ENCODE results near the gene SSMEM1.

The SSMEM1 gene

DNA sequence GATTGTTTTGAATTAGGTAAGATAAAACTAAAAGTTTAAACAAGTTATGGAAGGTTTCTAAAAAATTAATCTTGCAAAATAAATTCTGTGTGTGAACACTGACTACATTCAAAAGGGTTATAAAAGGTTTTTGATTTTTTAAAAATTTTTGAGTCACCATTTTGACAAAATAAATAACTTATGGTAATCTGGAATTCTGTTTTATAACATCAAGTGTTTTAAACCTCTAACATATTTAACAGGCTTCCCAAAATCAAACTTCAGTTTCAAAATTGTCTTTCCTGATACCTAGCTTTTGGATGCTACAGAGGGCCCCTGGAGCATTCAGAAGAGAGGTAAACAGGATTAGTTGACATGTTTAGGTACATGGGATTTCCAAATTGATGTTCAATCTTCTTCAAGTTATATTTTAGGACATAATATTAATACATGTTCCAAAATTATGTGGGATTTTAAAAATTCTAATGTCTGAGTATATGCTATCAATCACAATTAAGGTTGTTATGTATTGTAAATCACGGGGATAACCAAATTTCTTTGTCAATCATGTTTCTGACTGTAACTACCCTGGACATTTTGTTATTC is 50.9 kb downstream of the SSMEM1 start:
- Histone ChIP-seq H3K36me3 (no peaks in the 10 kb centered on the region), H3K4me1 (ENCODE audit: control insufficient read depth in 1 of 2, insufficient read depth in 1 of 2, low read depth in 1 of 2, low read length in 1 of 2) (no peaks in the 10 kb centered on the region), H3K4me3 (ENCODE audit: low read depth in 1 of 2, low read length in 1 of 2) (no peak overlapping the region), H3K27me3 (no peaks in the 10 kb centered on the region), H3K9me3 (peaks cover 28% of the 10 kb centered on the region), H3K27ac (no peak overlapping the region)
- TF ChIP-seq, protein P1, sequence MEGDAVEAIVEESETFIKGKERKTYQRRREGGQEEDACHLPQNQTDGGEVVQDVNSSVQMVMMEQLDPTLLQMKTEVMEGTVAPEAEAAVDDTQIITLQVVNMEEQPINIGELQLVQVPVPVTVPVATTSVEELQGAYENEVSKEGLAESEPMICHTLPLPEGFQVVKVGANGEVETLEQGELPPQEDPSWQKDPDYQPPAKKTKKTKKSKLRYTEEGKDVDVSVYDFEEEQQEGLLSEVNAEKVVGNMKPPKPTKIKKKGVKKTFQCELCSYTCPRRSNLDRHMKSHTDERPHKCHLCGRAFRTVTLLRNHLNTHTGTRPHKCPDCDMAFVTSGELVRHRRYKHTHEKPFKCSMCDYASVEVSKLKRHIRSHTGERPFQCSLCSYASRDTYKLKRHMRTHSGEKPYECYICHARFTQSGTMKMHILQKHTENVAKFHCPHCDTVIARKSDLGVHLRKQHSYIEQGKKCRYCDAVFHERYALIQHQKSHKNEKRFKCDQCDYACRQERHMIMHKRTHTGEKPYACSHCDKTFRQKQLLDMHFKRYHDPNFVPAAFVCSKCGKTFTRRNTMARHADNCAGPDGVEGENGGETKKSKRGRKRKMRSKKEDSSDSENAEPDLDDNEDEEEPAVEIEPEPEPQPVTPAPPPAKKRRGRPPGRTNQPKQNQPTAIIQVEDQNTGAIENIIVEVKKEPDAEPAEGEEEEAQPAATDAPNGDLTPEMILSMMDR (IDR thresholded peaks at IDR 0.05), result no peak

DNA sequence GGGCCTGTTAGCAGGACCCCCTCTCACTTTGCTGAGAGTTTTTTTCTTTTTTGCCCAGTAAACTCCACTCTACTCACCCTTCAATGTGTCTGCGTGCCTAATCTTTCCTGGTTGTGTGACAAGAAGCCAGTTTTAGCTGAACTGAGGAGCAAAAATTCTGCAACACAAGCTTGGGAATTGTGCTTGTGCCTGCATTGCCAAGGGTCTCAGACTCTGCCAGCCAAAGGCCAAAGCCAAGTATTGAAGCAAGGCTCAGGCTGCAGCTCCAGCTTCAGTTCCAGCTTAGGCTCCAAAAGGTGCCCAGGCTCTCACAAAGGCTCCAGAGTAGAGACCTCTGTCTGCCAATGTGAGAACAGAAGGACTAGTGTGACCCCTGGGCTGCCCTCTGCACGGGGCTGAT is 54.8 kb downstream of the SSMEM1 start:
- Histone ChIP-seq H3K27me3 (no peaks in the 10 kb centered on the region), H3K27ac (no peak overlapping the region), H3K9me3 (peaks cover 24% of the 10 kb centered on the region), H3K4me3 (ENCODE audit: low read depth in 1 of 2, low read length in 1 of 2) (no peak overlapping the region), H3K36me3 (no peaks in the 10 kb centered on the region), H3K4me1 (ENCODE audit: control insufficient read depth in 1 of 2, insufficient read depth in 1 of 2, low read depth in 1 of 2, low read length in 1 of 2) (no peaks in the 10 kb centered on the region)
- TF ChIP-seq, protein P1 (IDR thresholded peaks at IDR 0.05), result no peak

DNA sequence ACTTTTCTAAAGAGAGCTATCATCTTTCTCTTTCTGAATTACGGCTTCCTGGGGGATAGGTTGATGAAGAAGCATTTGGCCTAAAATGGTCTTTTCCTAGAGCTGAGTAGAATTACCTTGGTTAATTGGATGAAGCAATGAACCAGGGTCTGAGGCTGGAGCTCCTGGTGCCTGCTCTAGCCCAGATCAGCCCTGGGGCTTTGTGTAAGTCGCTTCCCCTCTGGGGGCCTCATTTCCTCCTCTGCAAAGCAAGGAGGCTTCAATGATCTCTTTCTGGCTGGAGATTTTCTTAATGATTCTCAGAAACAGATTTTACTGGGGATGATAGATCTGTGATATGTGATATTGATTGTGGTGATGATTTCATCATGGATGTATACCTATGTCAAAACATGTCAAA is 55.5 kb downstream of the SSMEM1 start:
- Histone ChIP-seq H3K4me1 (ENCODE audit: control insufficient read depth in 1 of 2, insufficient read depth in 1 of 2, low read depth in 1 of 2, low read length in 1 of 2) (no peaks in the 10 kb centered on the region), H3K9me3 (peaks cover 18% of the 10 kb centered on the region), H3K36me3 (no peaks in the 10 kb centered on the region), H3K27ac (no peak overlapping the region), H3K27me3 (no peaks in the 10 kb centered on the region), H3K4me3 (ENCODE audit: low read depth in 1 of 2, low read length in 1 of 2) (no peak overlapping the region)
- TF ChIP-seq, protein P1 (IDR thresholded peaks at IDR 0.05), result no peak
